Measurements from ENCODE around the gene ANG.
A peak's percentile ranks its signal among the peaks of the same experiment; 100 is the strongest.
"Not testable (repeated sequence)": the region's sequence is repeated elsewhere in the genome, so short reads cannot be mapped to it uniquely, and the experiment has no call there.

The ANG gene

DNA sequence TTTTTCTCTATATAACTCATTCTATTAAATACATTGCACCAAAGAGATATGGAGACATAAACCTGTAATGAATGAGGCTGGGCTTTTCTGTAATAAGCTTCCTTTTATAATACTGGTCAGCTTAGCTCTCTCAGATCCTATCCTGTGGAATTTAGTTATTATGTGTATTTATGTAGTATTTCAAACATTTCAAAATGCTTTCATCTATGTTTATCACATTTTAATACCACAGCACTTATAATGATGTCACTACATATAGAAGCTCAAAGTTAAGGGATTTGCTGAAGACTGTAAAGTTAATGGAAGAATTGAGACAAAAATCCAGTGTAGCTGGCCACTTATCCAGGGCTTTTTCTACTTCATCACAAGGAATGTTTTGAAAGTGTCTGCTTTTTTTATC lies 11.4 kb downstream of the ANG start:
- no peak for DNase-seq

DNA sequence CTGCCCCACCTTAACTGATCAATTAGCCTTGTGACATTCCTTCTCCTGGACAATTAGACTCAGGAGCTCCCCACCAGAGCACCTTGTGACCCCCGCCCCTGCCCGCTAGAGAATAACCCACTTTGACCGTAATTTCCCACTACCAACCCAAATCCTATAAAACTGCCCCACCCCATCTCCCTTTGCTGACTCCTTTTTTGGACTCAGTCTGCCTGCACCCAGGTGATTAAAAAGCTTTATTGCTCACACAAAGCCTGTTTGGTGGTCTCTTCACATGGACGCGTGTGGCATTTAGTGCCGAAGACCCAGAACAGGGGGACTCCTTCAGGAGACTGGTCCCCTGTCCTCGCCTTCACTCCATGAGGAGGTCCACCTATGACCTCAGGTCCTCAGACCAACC lies 12.4 kb downstream of the ANG start:
- DNase-seq = not testable (repeated sequence)

DNA sequence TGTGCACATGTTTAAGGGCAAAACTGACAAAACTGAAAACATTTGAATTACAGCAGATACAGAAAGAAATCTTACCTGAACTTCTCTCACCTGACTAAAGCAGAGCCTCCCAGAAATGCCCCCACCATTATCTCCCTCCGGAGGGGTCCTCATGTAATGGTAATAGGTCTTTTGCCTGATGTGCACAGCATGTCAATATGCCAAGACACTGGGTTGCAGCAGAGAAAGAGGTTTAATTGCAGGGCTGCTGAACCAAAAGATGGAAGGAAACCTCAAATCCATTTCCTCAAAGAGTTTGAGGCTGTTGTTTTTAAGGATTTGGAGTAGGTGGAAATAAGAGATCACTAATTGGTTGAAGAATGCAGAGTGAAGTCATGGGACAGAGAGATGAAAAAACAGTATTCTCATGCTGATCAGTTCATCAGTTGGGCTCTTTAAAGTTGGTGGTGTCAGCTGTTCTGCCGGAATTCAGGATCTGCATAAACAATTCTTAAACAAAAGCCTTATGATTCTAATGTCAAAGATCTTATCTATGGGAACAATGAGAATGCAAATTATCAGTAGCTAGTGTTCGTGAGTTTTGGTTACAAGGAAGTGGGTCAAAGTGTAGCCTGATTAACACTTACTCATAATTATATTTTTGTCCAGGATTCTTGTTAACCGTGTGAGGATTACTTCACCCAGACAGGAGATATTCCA lies 18.2 kb downstream of the ANG start:
- no peak for DNase-seq

DNA sequence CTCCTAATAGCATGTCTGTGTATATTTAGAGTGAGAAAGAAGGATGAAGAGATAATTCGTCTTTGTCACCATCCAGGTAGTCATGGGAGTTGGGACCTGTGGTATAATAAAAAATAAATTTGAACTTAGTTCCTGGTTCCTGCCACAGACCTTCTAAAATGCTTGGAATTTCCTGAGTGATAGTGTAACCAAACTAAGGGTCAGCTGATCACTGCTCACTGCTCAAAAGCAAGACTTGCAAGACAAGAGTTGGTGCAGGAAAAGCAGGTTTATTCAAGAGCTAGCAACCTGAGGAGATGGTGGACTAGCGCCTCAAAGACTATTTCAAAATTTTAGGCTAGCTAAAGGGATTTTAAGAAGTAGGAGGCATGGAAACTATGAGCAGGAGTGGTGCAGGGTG lies 19.1 kb downstream of the ANG start:
- no peak for DNase-seq

DNA sequence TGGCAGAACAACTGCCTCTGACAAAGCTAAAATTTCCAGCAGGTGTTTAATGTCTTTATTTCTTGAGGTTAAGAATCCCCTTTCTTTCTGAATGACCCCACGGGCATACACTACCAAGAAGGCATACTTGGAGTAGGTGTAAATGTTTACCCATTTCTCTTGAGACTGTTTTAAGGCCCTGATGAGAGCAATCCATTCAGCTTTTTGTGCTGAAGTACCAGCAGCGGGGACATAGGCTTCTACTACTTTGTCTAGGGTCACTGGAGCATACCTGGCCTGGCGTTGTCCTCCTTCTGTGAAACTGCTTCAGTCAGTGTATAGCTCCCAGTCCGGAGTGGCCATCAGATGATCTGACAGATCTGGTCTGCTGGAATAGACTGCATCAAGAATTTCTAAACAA lies 22.7 kb downstream of the ANG start:
- no peak for DNase-seq

DNA sequence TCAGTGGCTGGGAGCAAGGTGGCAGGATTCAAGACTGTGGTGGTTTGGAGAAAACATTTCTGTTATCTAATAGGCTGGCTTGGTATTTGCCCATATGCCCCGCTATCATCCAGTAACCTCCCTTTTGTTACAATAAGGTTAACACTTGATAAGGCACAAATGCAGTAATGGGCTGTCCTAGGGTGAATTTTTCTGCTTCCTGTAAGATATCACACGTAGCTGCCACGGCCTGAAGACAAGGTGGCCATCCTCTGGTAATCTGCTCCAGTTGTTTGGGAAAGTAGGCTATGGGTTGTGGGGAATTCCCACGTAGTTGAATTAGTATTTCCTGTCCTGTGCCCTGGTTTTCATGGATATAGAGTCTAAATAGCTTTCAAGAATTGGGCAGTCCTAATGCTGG lies 23.1 kb downstream of the ANG start:
- DNase-seq = no peak

DNA sequence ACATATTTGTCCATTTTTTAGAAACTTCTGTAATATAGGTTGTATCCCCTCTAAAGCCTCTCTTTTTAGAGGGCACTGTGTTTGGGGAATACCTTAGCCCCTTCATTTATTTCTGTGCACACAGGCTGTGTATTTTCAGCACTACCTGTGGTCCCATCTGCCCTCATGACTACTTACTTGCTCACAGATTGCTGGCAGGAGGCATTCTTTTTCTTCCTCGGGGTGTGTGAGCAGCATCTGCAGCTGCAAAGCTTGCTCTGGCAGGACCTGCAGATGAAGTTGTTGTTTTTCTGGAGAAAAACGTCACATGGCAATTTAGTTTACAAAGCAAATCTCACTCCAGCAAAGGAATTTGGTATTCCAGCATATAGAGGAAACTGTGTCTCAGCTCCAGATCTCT lies 24.3 kb downstream of the ANG start:
- DNase-seq = no peak

DNA sequence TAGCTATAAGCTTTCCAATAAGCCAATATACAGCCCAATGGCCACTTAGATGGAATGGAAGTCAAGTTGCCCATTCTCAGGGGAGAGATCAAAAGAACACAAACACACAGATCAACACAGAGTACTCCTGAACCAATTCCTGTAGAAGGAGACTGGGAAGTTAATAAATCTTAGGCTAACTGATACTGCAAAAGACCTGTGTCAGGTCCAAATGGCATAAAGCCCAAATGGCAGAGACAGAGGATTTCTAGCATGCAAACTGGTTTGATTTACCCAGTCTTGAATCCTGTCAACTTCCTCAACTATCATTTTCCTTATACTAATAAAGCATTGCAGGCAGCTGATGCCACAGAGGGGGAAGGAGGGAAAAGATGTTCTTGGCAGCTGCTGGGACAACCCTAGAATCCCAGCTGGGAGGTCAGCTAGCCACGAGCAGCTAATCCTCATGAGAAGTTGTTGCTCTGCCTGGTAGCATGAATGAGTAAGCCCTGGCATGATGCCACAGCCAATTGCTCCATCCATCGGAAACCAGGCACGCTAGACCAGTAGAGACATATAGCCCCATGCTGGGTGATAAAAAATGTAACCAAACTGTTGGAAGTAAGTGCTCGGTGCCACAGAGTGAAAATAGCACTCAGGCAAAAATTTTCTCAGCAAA lies 26.2 kb downstream of the ANG start:
- DNase-seq = peak in 1 of 2 donors; percentile 75

DNA sequence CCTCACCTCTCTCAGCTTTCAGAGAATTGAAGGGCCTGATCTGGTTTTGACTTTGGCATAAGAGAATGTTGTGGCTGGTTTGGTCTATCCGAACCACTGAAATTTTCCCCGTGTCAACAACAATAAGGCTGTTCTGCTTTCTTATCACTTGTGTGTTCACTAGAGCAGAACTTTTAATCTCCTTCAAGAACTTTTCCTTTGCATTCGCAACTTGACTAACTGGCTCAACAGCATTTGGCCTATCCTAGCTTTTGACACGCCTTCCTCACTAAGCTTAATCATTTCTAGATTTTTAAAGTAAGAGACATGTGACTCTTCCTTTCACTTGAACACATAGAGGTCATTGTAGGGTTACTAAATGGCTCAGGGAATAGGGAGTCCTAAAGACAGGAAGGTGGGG lies 31.2 kb downstream of the ANG start:
- no peak for DNase-seq

DNA sequence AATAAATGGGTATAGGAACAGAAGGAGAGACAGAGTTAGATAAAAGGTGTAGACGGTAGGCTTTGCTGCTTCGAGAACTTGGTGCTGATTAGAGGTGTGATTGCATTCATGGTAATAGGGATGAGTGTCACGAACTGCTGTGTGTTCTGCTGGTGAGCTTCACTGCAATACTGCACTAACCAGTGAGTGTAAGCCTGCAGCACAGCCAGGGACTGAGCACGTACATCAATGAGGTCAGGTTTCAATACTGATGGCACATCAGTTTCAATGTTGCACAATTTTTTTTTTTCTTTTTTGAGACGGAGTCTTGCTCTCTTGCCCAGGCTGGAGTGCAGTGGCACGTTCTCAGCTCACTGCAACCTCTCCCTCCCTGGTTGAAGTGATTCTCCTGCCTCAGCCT lies 32.2 kb downstream of the ANG start:
- no peak for DNase-seq

DNA sequence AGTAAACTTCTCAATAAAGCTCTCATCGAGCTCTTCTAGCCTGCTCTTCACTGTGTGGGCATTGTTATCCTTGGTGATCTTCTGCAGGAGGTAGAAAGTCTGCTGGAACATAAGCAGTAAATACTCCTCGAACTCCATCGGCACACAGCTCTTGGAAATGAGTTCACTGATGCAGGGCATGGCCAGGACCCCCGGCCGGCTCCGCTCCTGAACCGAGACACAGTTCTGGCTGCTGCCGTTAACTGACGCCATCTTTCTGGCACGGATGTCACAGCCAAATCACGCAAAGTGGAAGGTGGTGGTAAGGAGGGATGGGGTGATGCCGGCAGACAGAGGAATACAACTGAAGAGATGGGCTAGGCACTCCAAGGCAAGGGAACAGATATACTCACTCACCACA lies 33.5 kb downstream of the ANG start:
- DNase-seq = no peak

DNA sequence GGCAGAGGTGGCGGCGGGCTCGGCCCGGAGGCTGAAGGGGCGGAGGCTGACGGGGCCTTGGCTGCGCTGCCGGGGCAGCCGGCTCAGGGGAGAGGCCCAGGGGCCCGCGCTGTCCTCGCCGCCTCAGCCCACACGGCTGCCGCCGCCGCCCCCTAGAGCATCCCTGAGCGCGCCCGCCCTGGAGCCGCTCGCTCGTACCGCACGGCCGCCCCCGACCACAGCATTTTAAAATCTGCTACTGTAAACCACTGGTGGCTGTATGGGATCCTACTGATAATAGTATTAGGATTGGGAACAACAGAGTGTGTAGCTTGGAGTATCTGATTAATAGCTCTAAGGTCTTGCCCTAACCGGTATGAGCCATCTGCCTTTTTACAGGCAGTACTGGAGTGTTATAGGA lies 34.9 kb downstream of the ANG start:
- DNase-seq = no peak

DNA sequence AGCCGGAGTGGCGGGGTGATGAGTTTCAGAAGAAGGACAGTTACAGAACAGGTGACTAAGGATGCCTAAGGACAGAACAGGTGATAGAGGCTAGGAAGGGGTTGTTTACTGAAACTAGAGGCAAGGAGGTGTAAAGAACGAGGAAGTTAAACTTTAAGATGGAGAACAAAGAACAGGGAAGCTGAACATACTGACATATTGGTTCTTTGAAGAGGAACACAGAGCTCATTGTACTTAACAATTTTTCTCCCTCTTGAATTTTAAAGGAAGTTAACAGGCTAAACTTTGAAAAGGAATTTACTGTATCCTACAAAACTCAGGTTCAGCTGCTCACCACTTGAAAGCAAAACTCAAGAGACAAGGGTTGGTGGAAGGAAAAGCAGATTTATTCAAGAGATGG lies 37.6 kb downstream of the ANG start:
- DNase-seq = not testable (repeated sequence)

DNA sequence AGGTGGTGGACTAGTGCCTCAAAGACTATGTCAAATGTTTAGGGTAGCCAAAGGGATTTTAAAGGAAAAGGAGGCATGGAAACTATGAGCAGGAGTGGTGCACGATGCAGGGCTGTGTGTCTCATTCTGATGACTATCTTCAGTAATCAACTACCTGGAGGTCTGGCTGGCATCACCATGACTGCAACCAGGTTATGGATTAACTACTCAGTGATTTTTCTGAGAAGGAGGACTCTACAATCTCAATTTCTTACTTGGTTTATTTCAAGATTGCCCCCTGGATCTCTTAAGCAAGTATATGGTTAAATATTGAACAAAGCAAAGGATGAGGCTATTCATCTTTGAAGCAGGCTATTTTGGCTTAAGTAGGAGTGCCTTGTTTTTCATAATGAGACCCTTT lies 38.0 kb downstream of the ANG start:
- no peak for DNase-seq

DNA sequence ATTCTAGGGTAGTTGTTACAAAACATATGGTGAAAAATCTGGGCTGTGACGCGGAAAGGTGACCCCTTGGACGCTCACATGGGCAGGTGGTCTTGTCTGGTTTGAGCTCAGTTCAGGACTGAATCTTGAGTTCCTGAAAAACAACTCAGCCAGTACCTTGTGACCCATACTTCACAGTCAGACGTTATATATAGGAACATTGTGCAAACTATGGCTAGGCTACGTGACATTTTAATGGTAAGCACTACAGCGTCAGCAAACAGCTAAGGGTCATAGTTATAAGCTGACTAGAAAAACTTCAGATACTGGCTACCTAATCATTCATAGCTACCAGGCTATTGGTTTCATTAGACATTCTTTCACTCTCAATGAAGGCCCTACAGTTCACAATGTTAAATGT lies 42.3 kb downstream of the ANG start:
- no peak for DNase-seq

DNA sequence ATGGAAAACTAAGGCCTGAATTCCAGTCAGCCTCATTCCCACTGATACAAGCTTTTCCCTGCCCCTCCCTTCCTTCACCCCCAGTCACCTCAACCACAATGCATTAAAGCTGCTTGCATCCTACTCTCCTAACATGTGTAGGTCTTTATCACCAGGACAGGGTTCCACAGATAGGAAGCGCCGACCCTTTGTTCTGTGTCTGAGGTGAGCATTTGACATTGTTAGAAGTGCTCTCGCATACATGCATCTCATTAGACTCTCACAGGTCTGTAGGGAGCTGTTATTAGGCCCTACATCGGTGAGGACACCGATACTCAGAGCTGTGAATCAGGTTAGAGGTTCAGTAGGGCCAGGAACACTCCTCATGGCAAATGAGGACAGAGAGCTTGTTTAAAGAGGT lies 43.9 kb downstream of the ANG start:
- no peak for DNase-seq

DNA sequence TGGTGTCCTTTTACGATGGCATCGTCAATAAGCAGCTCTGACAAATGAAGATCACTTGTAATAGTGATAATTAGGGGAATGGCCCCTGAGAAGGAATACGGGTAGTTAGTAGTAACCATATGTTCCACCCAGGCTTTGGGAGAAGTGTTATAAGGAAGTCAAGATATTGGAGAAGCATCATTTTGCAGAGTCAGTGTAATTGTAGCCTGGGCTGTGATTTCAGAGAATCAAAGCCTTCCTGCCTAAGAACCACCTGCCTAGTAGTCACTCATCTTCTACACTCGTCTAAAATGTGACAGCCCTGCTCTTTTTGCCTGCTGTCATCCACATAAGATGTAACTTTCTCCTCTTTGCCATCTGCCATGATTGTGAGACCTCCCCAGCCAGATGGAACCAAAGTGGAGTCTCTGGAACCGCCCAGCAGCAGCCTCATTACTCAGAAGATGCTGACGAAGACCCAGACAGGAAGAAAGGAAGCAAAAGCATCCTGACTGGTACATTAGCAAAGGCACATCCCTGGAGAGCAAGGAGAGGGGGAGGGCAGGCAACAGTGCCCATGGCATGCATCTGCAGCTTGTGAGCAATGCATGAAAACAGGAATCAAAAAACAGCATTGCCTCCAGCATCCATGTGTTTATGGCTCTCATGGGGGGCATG lies 44.5 kb downstream of the ANG start:
- no peak for DNase-seq

DNA sequence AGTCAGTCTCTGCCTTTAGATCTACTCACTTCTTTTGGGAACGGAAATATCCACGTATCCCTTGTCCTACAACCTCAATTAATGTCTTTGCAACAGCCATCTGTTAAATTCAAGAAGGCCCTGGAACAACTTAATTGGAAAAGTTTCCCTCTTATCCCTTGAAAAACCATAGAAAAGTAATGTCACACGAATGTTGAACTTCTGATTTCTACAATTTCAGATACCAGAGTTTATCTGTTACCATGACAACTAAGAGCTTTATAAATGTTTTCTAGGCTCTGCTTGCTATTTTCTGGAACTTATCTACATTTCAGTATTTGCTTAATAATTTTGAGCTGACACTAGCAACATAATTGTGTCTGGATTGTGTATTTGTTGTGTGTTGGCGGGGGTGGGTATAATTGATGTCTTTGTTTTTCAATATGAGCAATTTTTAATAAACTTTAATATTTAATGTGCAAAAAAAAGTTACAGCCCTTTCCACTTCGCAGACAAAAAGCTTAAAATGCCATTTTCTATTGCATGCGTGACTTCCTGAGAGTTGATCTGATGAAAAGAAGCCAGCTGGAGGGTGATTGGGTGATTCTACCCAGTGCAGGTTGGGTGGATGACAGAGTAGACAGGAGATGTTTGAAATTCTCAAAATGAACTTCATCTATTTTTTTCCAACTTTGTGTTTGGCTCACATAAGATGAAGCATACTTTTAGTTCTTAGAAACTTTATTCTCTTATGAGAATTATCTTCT lies 45.3 kb downstream of the ANG start:
- no peak for DNase-seq

DNA sequence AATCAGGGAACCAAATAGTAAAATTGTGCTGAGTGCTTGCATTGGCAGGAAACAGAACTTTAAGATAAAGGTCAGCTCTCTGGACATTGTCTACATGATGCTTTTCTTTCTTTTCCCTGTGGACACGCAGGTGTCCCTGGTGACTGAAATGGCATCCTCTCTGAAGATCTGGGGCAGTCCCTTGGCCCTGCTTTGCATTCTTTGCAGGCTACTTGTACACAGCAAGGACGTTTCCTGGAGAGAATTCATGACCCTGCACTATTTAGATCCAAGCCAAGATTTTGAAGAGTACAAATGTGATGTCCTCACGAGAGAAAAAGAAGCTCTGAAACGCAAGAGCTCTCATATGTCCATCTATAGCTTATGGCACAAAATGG lies 45.9 kb downstream of the ANG start:
- no peak for DNase-seq

DNA sequence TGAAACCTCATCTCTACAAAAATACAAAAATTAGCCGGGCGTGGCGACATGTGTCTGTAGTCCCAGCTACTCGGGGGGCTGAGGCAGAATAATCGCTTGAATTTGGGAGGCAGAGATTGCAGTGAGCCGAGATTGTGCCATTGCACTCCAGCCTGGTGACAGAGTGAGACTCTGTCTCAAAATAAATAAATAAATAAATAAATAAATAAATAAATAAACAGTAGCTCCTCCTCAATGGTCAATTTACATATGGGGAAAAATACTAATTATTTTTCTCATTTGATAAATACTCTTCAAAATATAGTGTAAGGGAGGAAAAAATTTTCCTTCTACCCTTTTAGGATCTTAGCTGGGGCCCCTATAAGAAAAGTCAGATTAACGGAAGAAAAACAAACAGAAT lies 49.7 kb downstream of the ANG start:
- not testable (repeated sequence) for DNase-seq

DNA sequence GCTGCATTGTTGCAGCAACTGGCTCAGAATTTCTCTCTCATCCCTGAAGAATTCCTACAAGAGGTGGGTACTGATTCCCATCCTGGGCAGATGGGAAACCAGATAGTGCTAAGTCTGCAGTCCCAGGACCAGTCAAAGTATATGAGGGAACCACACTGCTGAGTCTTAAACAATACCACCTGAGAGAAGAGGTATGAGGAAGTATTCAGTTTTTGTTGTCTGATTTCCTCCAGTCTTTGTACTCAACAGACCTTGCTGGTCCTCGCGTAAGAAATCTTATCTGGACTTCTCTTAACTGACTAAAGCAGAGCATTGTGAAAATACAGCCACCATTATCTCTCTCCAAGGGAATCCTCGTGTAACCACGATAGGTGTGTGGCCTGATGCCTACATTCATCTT lies 53.6 kb downstream of the ANG start:
- no peak for DNase-seq

DNA sequence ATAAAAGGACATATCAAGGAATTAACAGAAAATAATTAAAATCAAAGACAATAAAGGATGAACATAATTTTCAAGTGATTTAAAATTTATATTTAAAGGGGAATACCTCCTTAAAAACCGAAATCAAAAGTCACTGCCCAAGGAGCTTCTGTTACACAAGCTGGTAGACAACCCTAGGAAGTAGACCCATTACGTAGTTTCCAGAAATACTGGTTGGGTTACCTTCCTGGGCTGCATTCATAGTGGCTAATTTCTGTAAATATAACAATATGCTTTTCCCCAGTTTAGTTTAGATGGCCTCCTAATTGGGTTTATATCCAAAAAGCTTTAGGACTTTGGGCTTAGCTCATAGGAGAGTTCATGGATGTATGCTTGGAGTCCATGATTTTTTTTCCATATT lies 55.0 kb downstream of the ANG start:
- DNase-seq = no peak

Measured in CD4-positive, alpha-beta T cell treated with Interleukin-1 beta for 1 hour (primary cell).